H1 (cell line): ENCODE data around the gene ID1. TPM values are rescaled to one million over a fixed set of nuclear protein-coding genes. Genes with fewer than 3 reads are reported as not detected.

Experiments
- CTCF ChIA-PET: fragments of 300-600 bp; sonication (Branson Sonifier 250); formaldehyde crosslinking; loops from one replicate; lab custom pipeline; 2021; ENCODE audit not compliant: partially characterized antibody; lab: Charles Lee
- POLR2A ChIA-PET: fragments of 300-600 bp; sonication (Branson Sonifier 250); formaldehyde crosslinking; loops from one replicate; lab custom pipeline; 2021; ENCODE audit warnings: inconsistent platforms; ENCODE audit not compliant: partially characterized antibody; lab: Charles Lee
- DNase-seq, 2 experiments: peaks; one replicate each; pipeline versions ENCODE4 v3.0.0 to v3.0.0-alpha.2; 2010 to 2022; ENCODE audit warnings: low spot score in 2 of 2, low read depth in 1 of 2, mixed read lengths in 1 of 2
- FAIRE-seq: peaks from 2 replicates; lab custom pipeline; 2011; peaks lifted over from hg19 to GRCh38; lab: Jason Lieb, UNC
- H2AFZ ChIP-seq: 2 replicates; pipeline ENCODE4 v1.8.1; 2012; ENCODE audit warnings: low read length, inconsistent platforms
- H2AK5ac ChIP-seq: 2 replicates; pipeline ENCODE4 v1.6.1; 2013; ENCODE audit warnings: low read depth, low read length
- H2BK120ac ChIP-seq: replicated peaks from 2 replicates; pipeline ENCODE3; 2013; ENCODE audit warnings: low read depth, low read length, inconsistent platforms
- H2BK12ac ChIP-seq: 2 replicates; pipeline ENCODE4 v1.6.1; 2013; ENCODE audit warnings: low read depth, low read length
- H2BK15ac ChIP-seq: 2 replicates; pipeline ENCODE4 v1.6.1; 2013; ENCODE audit warnings: low read length
- H2BK20ac ChIP-seq: 2 replicates; pipeline ENCODE4 v1.6.1; 2013; ENCODE audit warnings: low read length
- H2BK5ac ChIP-seq: 2 replicates; pipeline ENCODE4 v1.6.1; 2013; ENCODE audit warnings: low read depth, low read length
- H3K14ac ChIP-seq: 2 replicates; pipeline ENCODE4 v1.6.1; 2013; ENCODE audit warnings: inconsistent platforms; ENCODE audit not compliant: insufficient read length
- H3K18ac ChIP-seq: 2 replicates; pipeline ENCODE4 v1.6.1; 2013; ENCODE audit warnings: low read length; ENCODE audit errors: extremely low read depth
- H3K23ac ChIP-seq: 2 replicates; pipeline ENCODE4 v1.6.1; 2013; ENCODE audit warnings: inconsistent platforms; ENCODE audit not compliant: insufficient read length
- H3K23me2 ChIP-seq: 2 replicates; pipeline ENCODE4 v1.6.1; 2013; ENCODE audit warnings: low read depth, low read length
- H3K27ac ChIP-seq: 2 replicates; pipeline ENCODE4 v1.6.1; 2011; ENCODE audit warnings: low read depth, low read length, inconsistent platforms
- H3K27me3 ChIP-seq, 4 experiments: replicated peaks in 1 of 4; 1 replicate in 1 of 4; 2 replicates in 3 of 4; pipeline versions ENCODE4 v1.6.1 to v1.8.1; 2011 to 2013; ENCODE audit warnings: low read length in 3 of 4, mild to moderate bottlenecking in 3 of 4, inconsistent platforms in 2 of 4, mixed read lengths in 2 of 4, moderate library complexity in 1 of 4; ENCODE audit not compliant: control insufficient read depth in 3 of 4, insufficient read depth in 3 of 4; ENCODE audit errors: extremely low read depth in 1 of 4
- H3K36me3 ChIP-seq, 4 experiments: 2 replicates each; pipeline versions ENCODE4 v1.6.1 to v1.8.1; 2011 to 2013; ENCODE audit warnings: mild to moderate bottlenecking in 4 of 4, low read length in 3 of 4, moderate library complexity in 2 of 4, control low read depth in 1 of 4, inconsistent platforms in 1 of 4; ENCODE audit not compliant: insufficient read depth in 4 of 4, control insufficient read depth in 2 of 4
- H3K4ac ChIP-seq: replicated peaks from 2 replicates; pipeline ENCODE3; 2013; ENCODE audit warnings: low read length, low read depth, mixed read lengths, inconsistent platforms; ENCODE audit not compliant: insufficient read length
- H3K4me1 ChIP-seq, 4 experiments: replicated peaks in 1 of 4; 1 replicate in 1 of 4; 2 replicates in 3 of 4; pipeline versions ENCODE4 v1.6.1 to v1.8.1; 2011 to 2013; ENCODE audit warnings: low read length in 3 of 4, inconsistent platforms in 2 of 4, mixed read lengths in 1 of 4; ENCODE audit not compliant: insufficient read depth in 4 of 4, control insufficient read depth in 3 of 4
- H3K4me2 ChIP-seq, 2 experiments: 2 replicates each; pipeline versions ENCODE4 v1.6.1 to v1.8.1; 2011 to 2013; ENCODE audit warnings: low read depth in 2 of 2, low read length in 2 of 2, control low read depth in 1 of 2, inconsistent platforms in 1 of 2, mild to moderate bottlenecking in 1 of 2; ENCODE audit not compliant: insufficient read depth in 1 of 2
- H3K4me3 ChIP-seq, 4 experiments: fragments of 200-600, 300-600 bp in 1 of 4; sonication (generic), shearing (Covaris generic), sonication (Bioruptor Twin) in 1 of 4; 2 replicates each; pipeline versions ENCODE4 v1.5.1 to v1.8.1; 2011 to 2016; ENCODE audit warnings: low read length in 4 of 4, low read depth in 3 of 4, control low read depth in 2 of 4, inconsistent platforms in 2 of 4, mild to moderate bottlenecking in 2 of 4, mixed read lengths in 1 of 4, moderate library complexity in 1 of 4; ENCODE audit not compliant: insufficient read depth in 2 of 4; ENCODE audit errors: extremely low read depth in 1 of 4
- H3K56ac ChIP-seq: replicated peaks from 2 replicates; pipeline ENCODE3; 2013; ENCODE audit warnings: low read depth, mild to moderate bottlenecking, mixed read lengths, low read length, inconsistent platforms; ENCODE audit not compliant: insufficient read length
- H3K79me1 ChIP-seq: 2 replicates; pipeline ENCODE4 v1.6.1; 2013; ENCODE audit warnings: low read depth, low read length, control low read depth
- H3K79me2 ChIP-seq, 2 experiments: 2 replicates each; pipeline versions ENCODE4 v1.6.1 to v1.8.1; 2012 to 2013; ENCODE audit warnings: low read length in 2 of 2, mild to moderate bottlenecking in 2 of 2, inconsistent platforms in 1 of 2; ENCODE audit not compliant: insufficient read depth in 2 of 2, control insufficient read depth in 1 of 2
- H3K9ac ChIP-seq, 4 experiments: replicated peaks in 1 of 4; 1 replicate in 1 of 4; 2 replicates in 3 of 4; pipeline versions ENCODE4 v1.6.1 to v1.8.1; 2011 to 2013; ENCODE audit warnings: low read depth in 3 of 4, low read length in 3 of 4, control low read depth in 2 of 4, mild to moderate bottlenecking in 2 of 4, moderate library complexity in 2 of 4, inconsistent platforms in 1 of 4; ENCODE audit errors: extremely low read depth in 1 of 4
- H3K9me3 ChIP-seq, 2 experiments: 2 replicates each; pipeline versions ENCODE4 v1.6.1 to v1.8.1; 2012 to 2013; ENCODE audit warnings: mild to moderate bottlenecking in 2 of 2, moderate library complexity in 2 of 2, control low read depth in 1 of 2, inconsistent platforms in 1 of 2, low read depth in 1 of 2, low read length in 1 of 2, mixed read lengths in 1 of 2; ENCODE audit not compliant: insufficient read depth in 2 of 2
- H4K20me1 ChIP-seq, 2 experiments: replicated peaks in 1 of 2; 2 replicates each; pipeline versions ENCODE3 to v1.8.1; 2011 to 2013; ENCODE audit warnings: inconsistent platforms in 2 of 2, low read length in 2 of 2, mild to moderate bottlenecking in 1 of 2; ENCODE audit not compliant: insufficient read depth in 2 of 2, control insufficient read depth in 1 of 2
- H4K5ac ChIP-seq: 2 replicates; pipeline ENCODE4 v1.6.1; 2013; ENCODE audit warnings: low read length, low read depth, mixed read lengths, inconsistent platforms; ENCODE audit not compliant: insufficient read length
- H4K8ac ChIP-seq: 2 replicates; pipeline ENCODE4 v1.8.0; 2013; ENCODE audit warnings: mild to moderate bottlenecking, moderate library complexity, low read length, inconsistent platforms; ENCODE audit not compliant: insufficient read depth; ENCODE audit errors: extremely low read depth
- H4K91ac ChIP-seq: replicated peaks from 2 replicates; pipeline ENCODE3; 2013; ENCODE audit warnings: low read length, mixed read lengths, inconsistent platforms; ENCODE audit not compliant: insufficient read length
- ASH2L ChIP-seq: fragments of 200-600, 300-600 bp; sonication (generic); IDR thresholded peaks from one replicate; pipeline ENCODE4 v1.7.1; 2017; ENCODE audit warnings: low read length
- CHD2 ChIP-seq: IDR thresholded peaks from 2 replicates; pipeline ENCODE4 v1.6.1; 2012; ENCODE audit warnings: low read length, improper control_type of control experiment
- EGR1 ChIP-seq: IDR thresholded peaks from 2 replicates; pipeline ENCODE4 v1.6.1; 2011; ENCODE audit warnings: low read depth, low read length, borderline replicate concordance
- JUN ChIP-seq: IDR thresholded peaks from 2 replicates; pipeline ENCODE4 v1.6.1; 2011; ENCODE audit warnings: low read depth, mild to moderate bottlenecking, improper control_type of control experiment, low read length
- MAFK ChIP-seq: IDR thresholded peaks from 2 replicates; pipeline ENCODE4 v1.6.1; 2012; ENCODE audit warnings: low read depth, mild to moderate bottlenecking, improper control_type of control experiment, low read length
- PHF8 ChIP-seq: fragments of 200-600 bp; sonication (generic); conservative IDR thresholded peaks from 2 replicates; pipeline ENCODE4 v1.7.1; 2012; ENCODE audit warnings: low read depth, mild to moderate bottlenecking, inconsistent platforms, low read length, moderate library complexity
- RAD21 ChIP-seq, 2 experiments: IDR thresholded peaks in 1 of 2; conservative IDR thresholded peaks in 1 of 2; 2 replicates each; pipeline ENCODE4 v1.6.1; 2011; ENCODE audit warnings: low read depth in 2 of 2, low read length in 2 of 2, improper control_type of control experiment in 1 of 2, inconsistent platforms in 1 of 2, mild to moderate bottlenecking in 1 of 2, moderate library complexity in 1 of 2
- WGBS, 2 experiments: shearing (Covaris generic) in 1 of 2; methylation state at CpG; one replicate each; pipeline versions ENCODE4 v1.1.6 to v1.1.7; 2013 to 2015; ENCODE audit warnings: low lambda C conversion rate in 2 of 2, mixed read lengths in 2 of 2, inconsistent platforms in 1 of 2, low coverage in 1 of 2, missing lambda C conversion rate in 1 of 2; ENCODE audit not compliant: insufficient replicate concordance in 2 of 2, insufficient coverage in 1 of 2, insufficient read length in 1 of 2; ENCODE audit errors: extremely low coverage in 1 of 2, missing lambda C conversion rate in 1 of 2; 5-methylcytosine and 5-hydroxymethylcytosine counted together
- long read RNA-seq, 2 experiments: library from RNA in 1 of 2; library from capped mRNA in 1 of 2; stranded (forward); transcript quantifications; one replicate each; pipeline ENCODE4 v2.0.0, GENCODE V29; 2021; ENCODE audit warnings: inconsistent platforms in 1 of 2
- polyA minus RNA-seq, 3 experiments: library from RNA; depleted of rRNA, polyadenylated mRNA; stranded (reverse); fragments of >200 nt; gene quantifications; 1 replicate in 2 of 3; 2 replicates in 1 of 3; pipeline ENCODE4 v1.2.3, GENCODE V29; 2011
- polyA plus RNA-seq, 7 experiments: library from polyadenylated mRNA; depleted of rRNA in 3 of 7; stranded (reverse) in 5 of 7; unstranded in 2 of 7; fragments of >200 nt in 5 of 7; fragments of 200-250 nt in 2 of 7; gene quantifications; 1 replicate in 5 of 7; 2 replicates in 1 of 7; 4 replicates in 1 of 7; pipeline versions ENCODE4 v1.2.1 to v1.2.3, GENCODE V29; 2011 to 2013; ENCODE audit warnings: missing spikeins in 2 of 7, mixed read lengths in 2 of 7
- total RNA-seq: library from RNA; stranded (reverse); fragmentation: NEBNext Ultra II Directional; extraction: Animal tissue kit (Norgen Biotek cat#: 25700); gene quantifications from 2 replicates; pipeline ENCODE4 v1.2.1, GENCODE V29; 2021

The ID1 gene
- 120 and 131 TPM in 2 replicates for total RNA-seq
- polyA plus RNA-seq (2011; rRNA removed) = 357 and 566 TPM in 2 replicates
- 348 TPM for polyA plus RNA-seq (2011; cell fraction: cytosol; rRNA removed)
- polyA plus RNA-seq (2011; cell fraction: nucleus; rRNA removed) = 267 TPM
- polyA plus RNA-seq (2012, experiment 1 of 2) = 86.5 to 154 TPM (median 117 TPM) in 4 replicates
- polyA plus RNA-seq (2012, experiment 2 of 2) = 207 TPM
- polyA plus RNA-seq (2013, experiment 1 of 2) = 89.8 TPM
- 87.6 TPM for polyA plus RNA-seq (2013, experiment 2 of 2)
- 27.5 and 45.7 TPM in 2 replicates for polyA minus RNA-seq (2011; rRNA and poly(A)+ RNA removed)
- 181 TPM for polyA minus RNA-seq (2011; cell fraction: cytosol; rRNA and poly(A)+ RNA removed)
- 200 TPM for polyA minus RNA-seq (2011; cell fraction: nucleus; rRNA and poly(A)+ RNA removed)
- long read RNA-seq, experiment 1, transcript ID1-201 (1 exons, 1,233 nt) = minor isoform, 24 of 146 reads
- long read RNA-seq, experiment 1, transcript ID1-202 (2 exons, 994 nt) = major isoform, 121 of 146 reads
- long read RNA-seq, experiment 1, partial matches to known transcripts = 0 of 146 reads
- long read RNA-seq, experiment 1, other reads (novel, unspliced or antisense) = 1 of 146 reads
- long read RNA-seq, experiment 2, partial matches to known transcripts = 0 of 1 reads
- long read RNA-seq, experiment 2, other reads (novel, unspliced or antisense) = 0 of 1 reads

DNA sequence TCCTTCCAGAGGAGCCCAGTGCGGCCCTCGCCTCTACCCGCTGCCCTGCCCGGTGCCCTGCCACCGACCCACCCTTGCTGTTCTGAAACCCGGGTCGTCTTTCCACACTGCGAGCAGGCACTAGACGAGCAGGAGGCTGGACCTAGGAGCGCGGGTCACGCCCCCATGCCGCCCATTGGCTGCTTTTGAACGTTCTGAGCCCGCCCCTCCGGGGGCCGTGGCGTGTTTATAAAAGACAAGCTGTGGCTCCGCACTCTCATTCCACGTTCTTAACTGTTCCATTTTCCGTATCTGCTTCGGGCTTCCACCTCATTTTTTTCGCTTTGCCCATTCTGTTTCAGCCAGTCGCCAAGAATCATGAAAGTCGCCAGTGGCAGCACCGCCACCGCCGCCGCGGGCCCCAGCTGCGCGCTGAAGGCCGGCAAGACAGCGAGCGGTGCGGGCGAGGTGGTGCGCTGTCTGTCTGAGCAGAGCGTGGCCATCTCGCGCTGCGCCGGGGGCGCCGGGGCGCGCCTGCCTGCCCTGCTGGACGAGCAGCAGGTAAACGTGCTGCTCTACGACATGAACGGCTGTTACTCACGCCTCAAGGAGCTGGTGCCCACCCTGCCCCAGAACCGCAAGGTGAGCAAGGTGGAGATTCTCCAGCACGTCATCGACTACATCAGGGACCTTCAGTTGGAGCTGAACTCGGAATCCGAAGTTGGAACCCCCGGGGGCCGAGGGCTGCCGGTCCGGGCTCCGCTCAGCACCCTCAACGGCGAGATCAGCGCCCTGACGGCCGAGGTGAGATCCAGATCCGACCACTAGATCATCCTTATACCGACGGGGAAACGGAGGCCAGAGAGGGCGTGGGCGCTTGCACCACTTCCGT is at the start of gene ID1:
ID1 (plus strand) TSS at position 259 of the 871 bp plus-strand sequence; CDS start at position 358, 99 bp downstream.
- peaks cover 10% of the 10 kb centered on the region for H3K23me2 ChIP-seq
- H4K5ac ChIP-seq = peak within 1 kb of the TSS; percentile 78
- H2AK5ac ChIP-seq = peak within 1 kb of the TSS; percentile 54; the same call in 1 of the 2 replicates
- H3K18ac ChIP-seq = peak within 1 kb of the TSS; percentile 99
- no peaks in the 10 kb centered on the region for H3K9me3 ChIP-seq
- H2BK5ac ChIP-seq = peak within 1 kb of the TSS; percentile 99
- H4K20me1 ChIP-seq = peaks cover 0 to 9% of the 10 kb centered on the region in 2 experiments
- H3K4me2 ChIP-seq = peak within 1 kb of the TSS; percentile 80 to 88
- H3K4me1 ChIP-seq = peaks cover 19 to 36% (median 26%) of the 10 kb centered on the region in 4 experiments
- DNase-seq = peak; percentile 84 to 93
- peak within 1 kb of the TSS; percentile 96 for H3K4ac ChIP-seq
- peak within 1 kb of the TSS; percentile 97 for H4K91ac ChIP-seq
- H3K79me2 ChIP-seq = peaks cover 8 to 20% of the 10 kb centered on the region in 2 experiments; a peak in 3 of 4 replicates
- peak within 1 kb of the TSS; percentile 72 to 99 (median 88) for H3K4me3 ChIP-seq
- peak within 1 kb of the TSS; percentile 76 for H2BK120ac ChIP-seq
- peaks cover 0 to 4% (median 0%) of the 10 kb centered on the region in 4 experiments; a peak in 2 of 7 replicates for H3K27me3 ChIP-seq
- H2BK20ac ChIP-seq = no peak within 1 kb of the TSS
- peak within 1 kb of the TSS; percentile 90; the same call in 1 of the 2 replicates for H4K8ac ChIP-seq
- peak within 1 kb of the TSS; percentile 67 to 95 (median 88) for H3K9ac ChIP-seq
- peak within 1 kb of the TSS; percentile 61; the same call in 1 of the 2 replicates for H2BK15ac ChIP-seq
- H3K27ac ChIP-seq = peak within 1 kb of the TSS; percentile 64
- peaks cover 0 to 11% (median 0%) of the 10 kb centered on the region in 4 experiments; a peak in 1 of 8 replicates for H3K36me3 ChIP-seq
- peak within 1 kb of the TSS; percentile 99 for H2BK12ac ChIP-seq
- no peak for FAIRE-seq
- ChIA-PET CTCF (interaction anchor here (0.8 to 32.8 kb wide), 7 partner anchors 6 to 84 kb away, joined by 3 to 1559 read pairs (median 9); no protein-coding TSS in a partner anchor), POLR2A (interaction anchor here (0.7 to 26.1 kb wide), 17 partner anchors 7 to 140 kb away, joined by 3 to 1033 read pairs (median 5); partner anchors contain the start of genes BCL2L1 and TPX2)
- H3K14ac ChIP-seq = peak within 1 kb of the TSS; percentile 16
- no peaks in the 10 kb centered on the region for H3K79me1 ChIP-seq
- peak within 1 kb of the TSS; percentile 53 for H3K23ac ChIP-seq
- H3K56ac ChIP-seq = peak within 1 kb of the TSS; percentile 85
- H2AFZ ChIP-seq = no peak within 1 kb of the TSS
- 1% methylated on average over 74 of the region's 74 CpGs; no CpG with 5 or more reads in 1 of the 2 experiments for WGBS, 2 experiments
- TF ChIP-seq EGR1 (no peak), RAD21 (IDR thresholded peaks at IDR 0.05 in 1 of 2, conservative IDR thresholded peaks at IDR 0.05 in 1 of 2; ENCODE audit: low read depth in 2 of 2, low read length in 2 of 2) (no peak), JUN (no peak), CHD2 (peak; percentile 22), ASH2L (peak; percentile 47), MAFK (no peak), PHF8 (peak; percentile 90)
